Tibial artery (tissue), 4 donors: ENCODE data around the gene BBOX1.

Source experiments
- DNase-seq, 2 donors: peaks; one replicate each; pipeline ENCODE4 v3.0.0-alpha.2; 2019
- H3K27ac ChIP-seq, 2 donors: fragments of 200-600 bp; sonication (generic) in 1 of 2; 1 replicate in 1 of 2; 2 replicates in 1 of 2; pipeline ENCODE4 v1.5.1; 2018 to 2019; ENCODE audit warnings: mild to moderate bottlenecking in 1 of 2
- H3K27me3 ChIP-seq, 2 donors: fragments of 200-600 bp; sonication (generic) in 1 of 2; one replicate each; pipeline versions ENCODE4 v1.5.1 to v1.6.0; 2016 to 2019
- H3K36me3 ChIP-seq, 3 donors: fragments of 200-600 bp; sonication (generic) in 2 of 3; one replicate each; pipeline ENCODE4 v1.5.1; 2016 to 2019; ENCODE audit warnings: mild to moderate bottlenecking in 2 of 3
- H3K4me1 ChIP-seq, 4 donors: fragments of 200-600 bp; sonication (generic) in 2 of 4; 1 replicate in 3 of 4; 2 replicates in 1 of 4; pipeline ENCODE4 v1.5.1; 2016 to 2019
- H3K4me3 ChIP-seq, 2 donors: fragments of 200-600 bp; sonication (generic) in 1 of 2; 1 replicate in 1 of 2; 2 replicates in 1 of 2; pipeline ENCODE4 v1.5.1; 2018 to 2019; ENCODE audit warnings: mild to moderate bottlenecking in 2 of 2
- H3K9me3 ChIP-seq, 3 donors: fragments of 200-600 bp; sonication (generic) in 1 of 3; one replicate each; pipeline ENCODE4 v1.5.1; 2016 to 2019
- CTCF ChIP-seq, 2 experiments: fragments of 200-600 bp in 1 of 2; fragments of 450-650 bp in 1 of 2; IDR thresholded peaks; one replicate each; pipeline ENCODE4 v1.5.1; 2017 to 2019; ENCODE audit warnings: antibody characterized with exemption in 2 of 2, mild to moderate bottlenecking in 1 of 2, moderate library complexity in 1 of 2
- intact Hi-C: fragments of 100-400 bp; cut with DNase I; formaldehyde crosslinking; loops from one replicate; pipeline ENCODE4 v1.15.0; 2023; ENCODE audit warnings: low total_unique reads

Gene BBOX1

GRCh38 chr11:27075655-27076054 lies 35.0 kb downstream of the BBOX1 start:
- Histone ChIP-seq H3K27me3 (no peaks in the 10 kb centered on the region), H3K36me3 (no peaks in the 10 kb centered on the region), H3K27ac (peak overlapping the region in 1 of 2 donors; percentile 7), H3K4me1 (peaks cover 0 to 13% (median 12%) of the 10 kb centered on the region in 4 donors), H3K4me3 (no peak overlapping the region), H3K9me3 (no peaks in the 10 kb centered on the region)
- no peak for TF ChIP-seq CTCF (IDR thresholded peaks at IDR 0.05)
- intact Hi-C loops, result no loop called here
- DNase-seq, result no peak

GRCh38 chr11:27076121-27076589 lies 35.5 kb downstream of the BBOX1 start:
- Histone ChIP-seq H3K4me1 (peaks cover 0 to 13% (median 12%) of the 10 kb centered on the region in 4 donors), H3K9me3 (no peaks in the 10 kb centered on the region), H3K4me3 (no peak overlapping the region), H3K27ac (peak overlapping the region in 1 of 2 donors; percentile 7), H3K27me3 (no peaks in the 10 kb centered on the region), H3K36me3 (no peaks in the 10 kb centered on the region)
- intact Hi-C loops, result no loop called here
- DNase-seq, result peak in 1 of 2 donors; percentile 61
- TF ChIP-seq CTCF (IDR thresholded peaks at IDR 0.05), result peak in 1 of 2 experiments; percentile 8

GRCh38 chr11:27081056-27081455 lies 40.4 kb downstream of the BBOX1 start:
- no peak for TF ChIP-seq CTCF (IDR thresholded peaks at IDR 0.05)
- H3K4me3 ChIP-seq, result no peak overlapping the region
- H3K36me3 ChIP-seq, result no peaks in the 10 kb centered on the region
- no peaks in the 10 kb centered on the region for H3K27me3 ChIP-seq
- peaks cover 0 to 32% (median 14%) of the 10 kb centered on the region in 4 donors for H3K4me1 ChIP-seq
- no peak overlapping the region for H3K27ac ChIP-seq
- DNase-seq, result no peak
- no peaks in the 10 kb centered on the region for H3K9me3 ChIP-seq
- intact Hi-C loops, result no loop called here

- H3K9me3 ChIP-seq, result no peaks in the 10 kb centered on the region
- H3K4me3 ChIP-seq, result no peak overlapping the region
- DNase-seq, result no peak
- no peaks in the 10 kb centered on the region for H3K36me3 ChIP-seq
- no peaks in the 10 kb centered on the region for H3K27me3 ChIP-seq
- no peak overlapping the region for H3K27ac ChIP-seq
- no peak for TF ChIP-seq CTCF (IDR thresholded peaks at IDR 0.05)
- H3K4me1 ChIP-seq, result peaks cover 0 to 23% (median 6%) of the 10 kb centered on the region in 4 donors
- intact Hi-C loops, result no loop called here
These were observed 42.6 kb downstream of the BBOX1 start for GRCh38 chr11:27083241-27083640.

- Histone ChIP-seq H3K9me3 (no peaks in the 10 kb centered on the region), H3K27me3 (no peaks in the 10 kb centered on the region), H3K4me1 (peaks cover 0 to 23% (median 6%) of the 10 kb centered on the region in 4 donors), H3K27ac (no peak overlapping the region), H3K4me3 (no peak overlapping the region), H3K36me3 (no peaks in the 10 kb centered on the region)
- no peak for TF ChIP-seq CTCF (IDR thresholded peaks at IDR 0.05)
- no peak for DNase-seq
- intact Hi-C loops, result no loop called here
These were observed 43.2 kb downstream of the BBOX1 start for GRCh38 chr11:27083782-27084181.

GRCh38 chr11:27084518-27084917 lies 43.9 kb downstream of the BBOX1 start:
- Histone ChIP-seq H3K36me3 (no peaks in the 10 kb centered on the region), H3K4me3 (no peak overlapping the region), H3K27me3 (no peaks in the 10 kb centered on the region), H3K9me3 (no peaks in the 10 kb centered on the region), H3K27ac (no peak overlapping the region), H3K4me1 (peaks cover 0 to 23% (median 6%) of the 10 kb centered on the region in 4 donors)
- intact Hi-C loops, result no loop called here
- TF ChIP-seq CTCF (IDR thresholded peaks at IDR 0.05), result no peak
- no peak for DNase-seq
